ENCODE results near the gene SDSL. TPM values are rescaled to one million over a fixed set of nuclear protein-coding genes. Genes with fewer than 3 reads are reported as not detected.

Gene SDSL
- total RNA-seq, 1 donor from 2014 or later = 14.5 TPM

- DNase-seq (ENCODE audit: low read depth) = no peak
- Histone ChIP-seq H3K27me3 (ENCODE audit: control insufficient read depth, insufficient read depth, low read length) (no peaks in the 10 kb centered on the region), H3K36me3 (ENCODE audit: control insufficient read depth, insufficient read depth, low read length) (no peaks in the 10 kb centered on the region), H3K4me3 (ENCODE audit: low read depth, low read length) (no peak overlapping the region)
- no peak for TF ChIP-seq CTCF (IDR thresholded peaks at IDR 0.05; ENCODE audit: insufficient read depth, low read length, poor library complexity, severe bottlenecking)
Measured at GRCh38 chr12:113388351-113388750, 33.8 kb upstream of the SDSL start.

- Histone ChIP-seq H3K4me3 (ENCODE audit: low read depth, low read length) (no peak overlapping the region), H3K36me3 (ENCODE audit: control insufficient read depth, insufficient read depth, low read length) (no peaks in the 10 kb centered on the region), H3K27me3 (ENCODE audit: control insufficient read depth, insufficient read depth, low read length) (no peaks in the 10 kb centered on the region)
- DNase-seq (ENCODE audit: low read depth) = no peak
- no peak for TF ChIP-seq CTCF (IDR thresholded peaks at IDR 0.05; ENCODE audit: insufficient read depth, low read length, poor library complexity, severe bottlenecking)
Measured at GRCh38 chr12:113390064-113391043, 31.8 kb upstream of the SDSL start.

- H3K4me3 ChIP-seq (ENCODE audit: low read depth, low read length) = no peak overlapping the region
- TF ChIP-seq CTCF (IDR thresholded peaks at IDR 0.05; ENCODE audit: insufficient read depth, low read length, poor library complexity, severe bottlenecking) = no peak
- no peaks in the 10 kb centered on the region for H3K36me3 ChIP-seq (ENCODE audit: control insufficient read depth, insufficient read depth, low read length)
- DNase-seq (ENCODE audit: low read depth) = no peak
- H3K27me3 ChIP-seq (ENCODE audit: control insufficient read depth, insufficient read depth, low read length) = no peaks in the 10 kb centered on the region
Measured at GRCh38 chr12:113391145-113391544, 31.0 kb upstream of the SDSL start.

- TF ChIP-seq CTCF (IDR thresholded peaks at IDR 0.05; ENCODE audit: insufficient read depth, low read length, poor library complexity, severe bottlenecking) = no peak
- H3K4me3 ChIP-seq (ENCODE audit: low read depth, low read length) = no peak overlapping the region
- no peak for DNase-seq (ENCODE audit: low read depth)
- H3K27me3 ChIP-seq (ENCODE audit: control insufficient read depth, insufficient read depth, low read length) = peaks cover 2% of the 10 kb centered on the region
- H3K36me3 ChIP-seq (ENCODE audit: control insufficient read depth, insufficient read depth, low read length) = no peaks in the 10 kb centered on the region
Measured at GRCh38 chr12:113391650-113392337, 30.4 kb upstream of the SDSL start.

- no peak for DNase-seq (ENCODE audit: low read depth)
- Histone ChIP-seq H3K27me3 (ENCODE audit: control insufficient read depth, insufficient read depth, low read length) (peaks cover 8% of the 10 kb centered on the region), H3K4me3 (ENCODE audit: low read depth, low read length) (no peak overlapping the region), H3K36me3 (ENCODE audit: control insufficient read depth, insufficient read depth, low read length) (no peaks in the 10 kb centered on the region)
- no peak for TF ChIP-seq CTCF (IDR thresholded peaks at IDR 0.05; ENCODE audit: insufficient read depth, low read length, poor library complexity, severe bottlenecking)
Measured at GRCh38 chr12:113392520-113392919, 29.7 kb upstream of the SDSL start.

Measured in kidney epithelial cell (primary cell).